Astrocyte of the spinal cord (primary cell): ENCODE results near the gene FOXO6.

ENCODE experiments used
- DNase-seq: peaks from one replicate; pipeline ENCODE4 v3.0.0; 2011; ENCODE audit warnings: low read depth, low spot score
- H3K4me3 ChIP-seq: 2 replicates; pipeline ENCODE4 v1.5.1; 2011; ENCODE audit warnings: low read depth, mild to moderate bottlenecking, low read length, moderate library complexity
- CTCF ChIP-seq: IDR thresholded peaks from 2 replicates; pipeline ENCODE4 v1.5.1; 2012; ENCODE audit warnings: low read depth, mild to moderate bottlenecking, low read length, inconsistent platforms
- in situ Hi-C: cut with HindIII; loops from 2 replicates; pipeline ENCODE4 v1.10.0; 2017; ENCODE audit warnings: low sequenced_read_pairs

FOXO6 gene

GRCh38 chr1:41378222-41378621 lies 17.0 kb downstream of the FOXO6 start:
- in situ Hi-C loops, result no loop called here
- no peak for TF ChIP-seq CTCF
- DNase-seq, result no peak
- H3K4me3 ChIP-seq, result no peak overlapping the region

GRCh38 chr1:41378999-41379737 lies 17.9 kb downstream of the FOXO6 start:
- no peak for TF ChIP-seq CTCF
- no peak for DNase-seq
- H3K4me3 ChIP-seq, result no peak overlapping the region
- in situ Hi-C loops, result no loop called here

GRCh38 chr1:41379738-41380130 lies 18.5 kb downstream of the FOXO6 start:
- H3K4me3 ChIP-seq, result no peak overlapping the region
- no peak for DNase-seq
- TF ChIP-seq CTCF, result no peak
- in situ Hi-C loops, result no loop called here

- H3K4me3 ChIP-seq, result no peak overlapping the region
- DNase-seq, result no peak
- TF ChIP-seq CTCF, result no peak
- in situ Hi-C loops, result no loop called here
Measured at GRCh38 chr1:41380195-41380594, 19.0 kb downstream of the FOXO6 start.

GRCh38 chr1:41380979-41381691 lies 19.9 kb downstream of the FOXO6 start:
- TF ChIP-seq CTCF, result no peak
- no peak overlapping the region for H3K4me3 ChIP-seq
- in situ Hi-C loops, result no loop called here
- DNase-seq, result no peak

- no peak for TF ChIP-seq CTCF
- H3K4me3 ChIP-seq, result peak overlapping the region; percentile 10
- in situ Hi-C loops, result no loop called here
- no peak for DNase-seq
Measured at GRCh38 chr1:41381692-41382479, 20.7 kb downstream of the FOXO6 start.
